Measurements from ENCODE around the gene ACBD3. TPM values are rescaled to one million over a fixed set of nuclear protein-coding genes. Genes with fewer than 3 reads are reported as not detected.

The ACBD3 gene
- polyA plus RNA-seq, 1 of the 3 experiments (the other 2 are of a cell fraction): 17.8 TPM

DNA sequence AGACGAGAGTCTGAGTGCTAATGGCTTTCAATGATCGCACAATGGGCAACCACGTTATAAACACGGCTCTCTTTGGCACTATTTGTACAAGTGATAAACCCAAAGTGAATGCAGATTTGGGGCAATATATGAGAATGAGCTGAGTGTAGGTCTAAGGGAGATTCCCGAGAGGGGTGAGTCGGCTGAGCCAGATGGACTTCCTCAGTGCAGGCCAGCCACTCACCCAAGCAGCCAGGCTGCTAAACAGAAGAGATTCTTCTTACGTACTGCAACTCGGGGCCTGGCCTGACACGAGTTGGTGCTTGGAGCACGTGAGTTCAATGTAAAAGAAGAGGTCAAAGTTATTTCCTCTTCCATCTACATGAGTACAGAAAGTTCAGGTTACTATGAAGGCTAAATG lies 30.7 kb upstream of the ACBD3 start:
- Histone ChIP-seq H3K27me3 (ENCODE audit: insufficient read depth) (no peaks in the 10 kb centered on the region), H2AFZ (ENCODE audit: low read depth) (no peak overlapping the region), H3K27ac (ENCODE audit: low read depth in 2 of 2, low read length in 1 of 2) (no peak overlapping the region), H3K4me1 (ENCODE audit: control insufficient read depth in 1 of 2, insufficient read depth in 2 of 2, low read depth in 1 of 2, low read length in 1 of 2) (no peaks in the 10 kb centered on the region; a peak in 1 of 4 replicates), H3K4me2 (no peak overlapping the region), H3K9ac (no peak overlapping the region), H3K79me2 (ENCODE audit: insufficient read depth) (no peaks in the 10 kb centered on the region), H3K4me3 (ENCODE audit: low read depth in 2 of 2, low read length in 1 of 2) (no peak overlapping the region), H3K9me2 (no peaks in the 10 kb centered on the region), H3K9me3 (no peaks in the 10 kb centered on the region), H3K36me3 (replicated peaks in 1 of 2; ENCODE audit: control insufficient read depth in 1 of 2, insufficient read depth in 2 of 2, low read length in 1 of 2) (no peaks in the 10 kb centered on the region), H3F3A (replicated peaks; ENCODE audit: insufficient read depth) (no peaks in the 10 kb centered on the region), H4K20me1 (ENCODE audit: insufficient read depth) (no peaks in the 10 kb centered on the region)
- 78% methylated on average over 10 of the region's 10 CpGs for WGBS (ENCODE audit: low lambda C conversion rate)
- no peak for TF ChIP-seq NRF1 (IDR thresholded peaks at IDR 0.05; ENCODE audit: low read depth, low read length)
- no peak for TF ChIP-seq RCOR1 (IDR thresholded peaks at IDR 0.05; ENCODE audit: low read length)
- no peak for TF ChIP-seq RFX5 (IDR thresholded peaks at IDR 0.05; ENCODE audit: low read length)
- TF ChIP-seq MXI1 (IDR thresholded peaks at IDR 0.05; ENCODE audit: low read depth, low read length): no peak
- TF ChIP-seq, protein P1, sequence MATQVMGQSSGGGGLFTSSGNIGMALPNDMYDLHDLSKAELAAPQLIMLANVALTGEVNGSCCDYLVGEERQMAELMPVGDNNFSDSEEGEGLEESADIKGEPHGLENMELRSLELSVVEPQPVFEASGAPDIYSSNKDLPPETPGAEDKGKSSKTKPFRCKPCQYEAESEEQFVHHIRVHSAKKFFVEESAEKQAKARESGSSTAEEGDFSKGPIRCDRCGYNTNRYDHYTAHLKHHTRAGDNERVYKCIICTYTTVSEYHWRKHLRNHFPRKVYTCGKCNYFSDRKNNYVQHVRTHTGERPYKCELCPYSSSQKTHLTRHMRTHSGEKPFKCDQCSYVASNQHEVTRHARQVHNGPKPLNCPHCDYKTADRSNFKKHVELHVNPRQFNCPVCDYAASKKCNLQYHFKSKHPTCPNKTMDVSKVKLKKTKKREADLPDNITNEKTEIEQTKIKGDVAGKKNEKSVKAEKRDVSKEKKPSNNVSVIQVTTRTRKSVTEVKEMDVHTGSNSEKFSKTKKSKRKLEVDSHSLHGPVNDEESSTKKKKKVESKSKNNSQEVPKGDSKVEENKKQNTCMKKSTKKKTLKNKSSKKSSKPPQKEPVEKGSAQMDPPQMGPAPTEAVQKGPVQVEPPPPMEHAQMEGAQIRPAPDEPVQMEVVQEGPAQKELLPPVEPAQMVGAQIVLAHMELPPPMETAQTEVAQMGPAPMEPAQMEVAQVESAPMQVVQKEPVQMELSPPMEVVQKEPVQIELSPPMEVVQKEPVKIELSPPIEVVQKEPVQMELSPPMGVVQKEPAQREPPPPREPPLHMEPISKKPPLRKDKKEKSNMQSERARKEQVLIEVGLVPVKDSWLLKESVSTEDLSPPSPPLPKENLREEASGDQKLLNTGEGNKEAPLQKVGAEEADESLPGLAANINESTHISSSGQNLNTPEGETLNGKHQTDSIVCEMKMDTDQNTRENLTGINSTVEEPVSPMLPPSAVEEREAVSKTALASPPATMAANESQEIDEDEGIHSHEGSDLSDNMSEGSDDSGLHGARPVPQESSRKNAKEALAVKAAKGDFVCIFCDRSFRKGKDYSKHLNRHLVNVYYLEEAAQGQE (IDR thresholded peaks at IDR 0.05; ENCODE audit: low read depth, low read length): no peak
- TF ChIP-seq SIN3A (IDR thresholded peaks at IDR 0.05; ENCODE audit: borderline replicate concordance, low read depth, low read length): no peak
- TF ChIP-seq EZH2phosphoT487 (IDR thresholded peaks at IDR 0.05; ENCODE audit: borderline replicate concordance, low read depth): no peak
- TF ChIP-seq, protein P2, sequence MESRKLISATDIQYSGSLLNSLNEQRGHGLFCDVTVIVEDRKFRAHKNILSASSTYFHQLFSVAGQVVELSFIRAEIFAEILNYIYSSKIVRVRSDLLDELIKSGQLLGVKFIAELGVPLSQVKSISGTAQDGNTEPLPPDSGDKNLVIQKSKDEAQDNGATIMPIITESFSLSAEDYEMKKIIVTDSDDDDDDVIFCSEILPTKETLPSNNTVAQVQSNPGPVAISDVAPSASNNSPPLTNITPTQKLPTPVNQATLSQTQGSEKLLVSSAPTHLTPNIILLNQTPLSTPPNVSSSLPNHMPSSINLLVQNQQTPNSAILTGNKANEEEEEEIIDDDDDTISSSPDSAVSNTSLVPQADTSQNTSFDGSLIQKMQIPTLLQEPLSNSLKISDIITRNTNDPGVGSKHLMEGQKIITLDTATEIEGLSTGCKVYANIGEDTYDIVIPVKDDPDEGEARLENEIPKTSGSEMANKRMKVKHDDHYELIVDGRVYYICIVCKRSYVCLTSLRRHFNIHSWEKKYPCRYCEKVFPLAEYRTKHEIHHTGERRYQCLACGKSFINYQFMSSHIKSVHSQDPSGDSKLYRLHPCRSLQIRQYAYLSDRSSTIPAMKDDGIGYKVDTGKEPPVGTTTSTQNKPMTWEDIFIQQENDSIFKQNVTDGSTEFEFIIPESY (IDR thresholded peaks at IDR 0.05; ENCODE audit: borderline replicate concordance, low read depth): no peak
- no peak for TF ChIP-seq GABPA (IDR thresholded peaks at IDR 0.05; ENCODE audit: low read depth)
- no peak for TF ChIP-seq JUND (IDR thresholded peaks at IDR 0.05)
- ChIA-PET POLR2A (no interaction called here), CTCF (interaction anchor here (0.8 kb wide), 1 partner anchor 116 kb away, joined by 3 read pairs; no protein-coding TSS in a partner anchor)
- DNase-seq: no peak

DNA sequence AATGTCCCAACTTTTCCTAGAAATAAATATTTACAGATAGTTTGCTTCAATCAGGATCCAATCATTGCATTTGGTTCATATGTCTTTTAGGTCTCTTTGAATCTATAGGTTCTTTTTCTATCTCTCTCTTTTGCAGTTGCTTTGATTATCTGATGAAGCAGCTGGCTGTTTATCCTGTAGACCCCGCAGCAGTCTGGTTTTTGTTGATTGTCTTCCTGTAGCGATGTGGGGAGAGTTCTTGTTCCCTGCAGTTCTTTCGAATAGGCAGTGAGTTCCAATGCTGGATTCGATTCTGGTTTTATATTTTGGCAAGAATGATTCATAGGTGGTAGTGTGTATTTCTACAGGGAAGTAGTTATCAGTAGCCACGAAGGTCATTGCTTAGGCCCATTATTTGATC lies 29.5 kb upstream of the ACBD3 start:
- 27% methylated on average over 5 of the region's 5 CpGs for WGBS (ENCODE audit: low lambda C conversion rate)
- Histone ChIP-seq H3K9me3 (no peaks in the 10 kb centered on the region), H3K27me3 (ENCODE audit: insufficient read depth) (no peaks in the 10 kb centered on the region), H3K9me2 (no peaks in the 10 kb centered on the region), H3K36me3 (replicated peaks in 1 of 2; ENCODE audit: control insufficient read depth in 1 of 2, insufficient read depth in 2 of 2, low read length in 1 of 2) (no peaks in the 10 kb centered on the region), H3K9ac (no peak overlapping the region), H3K4me2 (no peak overlapping the region), H3K27ac (ENCODE audit: low read depth in 2 of 2, low read length in 1 of 2) (no peak overlapping the region), H2AFZ (ENCODE audit: low read depth) (no peak overlapping the region), H3F3A (replicated peaks; ENCODE audit: insufficient read depth) (no peaks in the 10 kb centered on the region), H3K79me2 (ENCODE audit: insufficient read depth) (no peaks in the 10 kb centered on the region), H3K4me1 (ENCODE audit: control insufficient read depth in 1 of 2, insufficient read depth in 2 of 2, low read depth in 1 of 2, low read length in 1 of 2) (no peaks in the 10 kb centered on the region; a peak in 1 of 4 replicates), H4K20me1 (ENCODE audit: insufficient read depth) (no peaks in the 10 kb centered on the region), H3K4me3 (ENCODE audit: low read depth in 2 of 2, low read length in 1 of 2) (no peak overlapping the region)
- POLR2A ChIA-PET: no interaction called here
- peak; percentile 46 for DNase-seq
- CTCF ChIA-PET: interaction anchor here (0.6 to 2.0 kb wide), 3 partner anchors 17 to 91 kb away, joined by 3 to 4 read pairs (median 4); no protein-coding TSS in a partner anchor
- TF ChIP-seq JUND (IDR thresholded peaks at IDR 0.05) (no peak), TCF12 (IDR thresholded peaks at IDR 0.05) (no peak), RXRA (IDR thresholded peaks at IDR 0.05; ENCODE audit: borderline replicate concordance, low read depth) (no peak), SMC3 (IDR thresholded peaks at IDR 0.05; ENCODE audit: low read depth, low read length) (no peak), CHD2 (IDR thresholded peaks at IDR 0.05; ENCODE audit: low read length, partially characterized antibody) (no peak), NFIC (IDR thresholded peaks at IDR 0.05; ENCODE audit: borderline replicate concordance) (no peak), YY1 (IDR thresholded peaks at IDR 0.05; ENCODE audit: low read depth) (no peak), SIN3A (IDR thresholded peaks at IDR 0.05; ENCODE audit: borderline replicate concordance, low read depth, low read length) (no peak)
- TF ChIP-seq, protein P1 (IDR thresholded peaks at IDR 0.05; ENCODE audit: low read depth, low read length): no peak
- TF ChIP-seq, protein P3, sequence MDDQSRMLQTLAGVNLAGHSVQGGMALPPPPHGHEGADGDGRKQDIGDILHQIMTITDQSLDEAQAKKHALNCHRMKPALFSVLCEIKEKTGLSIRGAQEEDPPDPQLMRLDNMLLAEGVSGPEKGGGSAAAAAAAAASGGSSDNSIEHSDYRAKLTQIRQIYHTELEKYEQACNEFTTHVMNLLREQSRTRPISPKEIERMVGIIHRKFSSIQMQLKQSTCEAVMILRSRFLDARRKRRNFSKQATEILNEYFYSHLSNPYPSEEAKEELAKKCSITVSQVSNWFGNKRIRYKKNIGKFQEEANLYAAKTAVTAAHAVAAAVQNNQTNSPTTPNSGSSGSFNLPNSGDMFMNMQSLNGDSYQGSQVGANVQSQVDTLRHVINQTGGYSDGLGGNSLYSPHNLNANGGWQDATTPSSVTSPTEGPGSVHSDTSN (IDR thresholded peaks at IDR 0.05): no peak
